Chondrocyte (in vitro differentiated cells): ENCODE data around the gene TREH. TPM values are rescaled to one million over a fixed set of nuclear protein-coding genes. Genes with fewer than 3 reads are reported as not detected.

Experiments
- DNase-seq: peaks from one replicate; pipeline ENCODE4 v3.0.0; 2021; ENCODE audit warnings: mixed read lengths, low spot score
- H3K27ac Mint-ChIP-seq: one replicate; pipeline ENCODE4 v1.8.0; 2021; ENCODE audit warnings: mild to moderate bottlenecking, moderate library complexity, mixed read lengths; ENCODE audit not compliant: unreplicated experiment
- H3K27me3 Mint-ChIP-seq: 2 replicates; pipeline ENCODE4 v1.8.0; 2021; ENCODE audit warnings: low read depth, mixed read lengths
- H3K36me3 Mint-ChIP-seq: 2 replicates; pipeline ENCODE4 v1.8.0; 2021; ENCODE audit warnings: low read depth, mixed read lengths
- H3K4me1 Mint-ChIP-seq: 2 replicates; pipeline ENCODE4 v1.8.0; 2021; ENCODE audit warnings: low read depth, mild to moderate bottlenecking, mixed read lengths
- H3K4me3 Mint-ChIP-seq: one replicate; pipeline ENCODE4 v1.8.0; 2021; ENCODE audit warnings: mild to moderate bottlenecking, moderate library complexity, mixed read lengths; ENCODE audit not compliant: unreplicated experiment
- H3K9me3 Mint-ChIP-seq: 2 replicates; pipeline ENCODE4 v1.8.0; 2021; ENCODE audit warnings: low read depth, mixed read lengths
- CTCF ChIP-seq: fragments of 200-600 bp; sonication (generic); IDR thresholded peaks from 2 replicates; pipeline ENCODE4 v1.5.0; 2021; ENCODE audit warnings: antibody characterized with exemption, mild to moderate bottlenecking, moderate library complexity
- total RNA-seq: library from RNA; stranded (reverse); gene quantifications from 3 replicates; pipeline ENCODE4 v1.2.1, GENCODE V29; 2021

Gene TREH
- total RNA-seq, 1 donor from 2014 or later = not detected

GRCh38 chr11:118646393-118646792 is 33.1 kb downstream of the TREH start:
- peak; percentile 8 for DNase-seq
- Mint-ChIP-seq H3K4me3 (no peak overlapping the region), H3K36me3 (peaks cover 56% of the 10 kb centered on the region), H3K27ac (no peak overlapping the region), H3K27me3 (no peaks in the 10 kb centered on the region), H3K9me3 (no peaks in the 10 kb centered on the region), H3K4me1 (peaks cover 5% of the 10 kb centered on the region)
- no peak for TF ChIP-seq CTCF

GRCh38 chr11:118645066-118645715 is 34.3 kb downstream of the TREH start:
- TF ChIP-seq CTCF = no peak
- Mint-ChIP-seq H3K9me3 (no peaks in the 10 kb centered on the region), H3K36me3 (peaks cover 50% of the 10 kb centered on the region)

GRCh38 chr11:118644496-118644895 is 35.0 kb downstream of the TREH start:
- Mint-ChIP-seq H3K4me1 (peaks cover 5% of the 10 kb centered on the region), H3K9me3 (no peaks in the 10 kb centered on the region), H3K27me3 (no peaks in the 10 kb centered on the region), H3K4me3 (no peak overlapping the region), H3K27ac (no peak overlapping the region), H3K36me3 (peaks cover 52% of the 10 kb centered on the region)
- TF ChIP-seq CTCF = no peak
- no peak for DNase-seq

More at GRCh38 chr11:118645066-118645715, 34.3 kb downstream of the TREH start:
- Mint-ChIP-seq H3K4me1 (peaks cover 5% of the 10 kb centered on the region), H3K27me3 (no peaks in the 10 kb centered on the region), H3K4me3 (no peak overlapping the region), H3K27ac (peak overlapping the region; percentile 8)
- no peak for DNase-seq

GRCh38 chr11:118643995-118644345 is 35.5 kb downstream of the TREH start:
- DNase-seq = no peak
- Mint-ChIP-seq H3K4me1 (peaks cover 5% of the 10 kb centered on the region), H3K9me3 (no peaks in the 10 kb centered on the region), H3K36me3 (peaks cover 50% of the 10 kb centered on the region), H3K27me3 (no peaks in the 10 kb centered on the region), H3K27ac (no peak overlapping the region), H3K4me3 (no peak overlapping the region)
- TF ChIP-seq CTCF = no peak

- H3K27ac Mint-ChIP-seq = no peak overlapping the region
- no peaks in the 10 kb centered on the region for H3K27me3 Mint-ChIP-seq
- peaks cover 5% of the 10 kb centered on the region for H3K4me1 Mint-ChIP-seq
- TF ChIP-seq CTCF = no peak
- H3K36me3 Mint-ChIP-seq = peaks cover 47% of the 10 kb centered on the region
- no peaks in the 10 kb centered on the region for H3K9me3 Mint-ChIP-seq
- H3K4me3 Mint-ChIP-seq = no peak overlapping the region
- DNase-seq = no peak
These were observed 36.1 kb downstream of the TREH start for GRCh38 chr11:118643142-118643994.
